GM15510 (cell line): Measurements from ENCODE around the gene SHANK1.

ENCODE experiments used
- POLR2A ChIP-seq: IDR thresholded peaks from 3 replicates; pipeline ENCODE4 v1.6.1; 2011; ENCODE audit warnings: borderline replicate concordance; ENCODE audit not compliant: insufficient read length; ENCODE audit errors: extremely low read depth

SHANK1 gene

DNA sequence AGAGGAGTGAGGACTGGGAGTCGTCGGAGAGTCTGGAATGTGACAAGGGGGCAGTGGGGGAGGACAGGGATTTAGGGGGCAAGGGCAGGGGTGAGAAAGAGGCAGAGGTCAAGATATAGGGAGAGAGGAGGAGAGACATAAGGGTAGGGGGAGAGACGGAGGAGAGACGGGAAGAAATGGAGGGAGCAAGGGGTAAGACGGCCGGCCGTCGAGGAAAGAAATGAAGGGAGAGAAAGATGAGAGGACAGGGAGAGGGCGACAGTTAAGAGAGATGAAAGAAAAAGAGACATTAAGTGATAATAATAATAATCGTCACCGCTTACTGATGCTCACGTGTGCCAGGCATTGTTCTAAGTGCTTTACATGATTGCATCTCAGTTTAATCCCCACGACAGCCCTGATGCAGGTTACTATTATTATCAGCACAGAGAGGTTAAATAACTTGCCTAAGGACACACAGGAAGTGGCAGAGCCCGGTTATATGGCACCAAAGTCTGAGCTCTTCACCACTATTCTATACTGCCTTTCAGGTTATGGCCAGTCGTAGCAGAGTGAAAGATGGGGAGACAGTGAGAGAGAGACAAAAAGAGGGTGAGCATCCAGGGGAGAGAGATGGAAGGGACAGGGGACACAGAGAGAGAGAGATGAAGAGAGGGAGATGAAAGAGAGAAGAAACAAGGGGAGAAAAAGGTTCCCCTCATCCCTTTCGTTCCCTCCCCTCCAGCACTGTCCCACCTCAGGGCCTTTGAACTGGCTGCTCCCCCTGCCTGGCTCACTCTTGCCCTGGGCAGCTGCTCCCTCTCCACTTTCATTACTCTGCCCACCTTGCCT, 56.7 kb downstream of the SHANK1 start:
- no peak for TF ChIP-seq POLR2A

DNA sequence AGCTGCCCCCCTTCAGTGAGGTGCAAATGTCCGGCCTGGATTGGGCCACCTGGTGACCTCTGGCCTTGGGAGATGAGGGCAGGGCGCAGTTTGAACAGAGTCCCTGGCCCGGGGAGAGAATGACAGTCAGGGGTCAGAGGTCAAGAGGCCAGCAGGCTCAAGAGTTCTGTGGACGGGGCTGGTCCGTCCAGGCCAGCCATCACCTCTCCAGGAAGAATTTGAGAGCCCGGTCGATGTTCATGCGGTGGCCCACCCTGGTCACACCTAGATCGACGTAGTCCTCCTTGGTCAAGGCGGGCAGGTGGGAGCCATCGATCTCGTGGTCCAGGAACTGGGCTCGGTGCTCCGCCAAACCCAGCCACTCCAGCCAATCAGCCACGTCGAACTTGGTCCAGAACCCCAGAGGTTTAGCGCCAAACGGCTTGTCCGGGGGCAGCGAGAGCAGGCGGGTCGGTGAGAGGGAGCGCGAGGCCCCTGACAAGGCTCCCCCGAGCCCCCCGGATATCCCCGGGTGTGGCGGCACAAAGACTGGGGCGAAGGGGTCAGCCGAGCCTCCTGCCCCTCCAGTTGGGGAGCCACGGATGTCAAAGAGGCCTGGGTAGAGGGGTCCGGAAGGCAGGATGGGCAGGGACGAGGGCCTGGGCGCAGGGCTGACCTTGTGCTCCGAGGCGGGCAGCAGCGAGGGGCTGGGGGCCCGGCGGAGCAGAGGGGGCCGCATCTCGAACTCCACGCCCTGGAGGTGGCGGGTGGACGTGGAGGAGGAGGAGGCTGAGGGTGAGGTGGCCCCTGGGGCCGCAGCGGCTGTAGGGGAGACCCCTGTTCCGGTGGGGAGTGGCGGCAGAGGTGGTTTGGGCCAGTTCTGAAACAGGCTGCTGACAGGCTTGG, 57.6 kb downstream of the SHANK1 start:
- TF ChIP-seq POLR2A, result no peak

DNA sequence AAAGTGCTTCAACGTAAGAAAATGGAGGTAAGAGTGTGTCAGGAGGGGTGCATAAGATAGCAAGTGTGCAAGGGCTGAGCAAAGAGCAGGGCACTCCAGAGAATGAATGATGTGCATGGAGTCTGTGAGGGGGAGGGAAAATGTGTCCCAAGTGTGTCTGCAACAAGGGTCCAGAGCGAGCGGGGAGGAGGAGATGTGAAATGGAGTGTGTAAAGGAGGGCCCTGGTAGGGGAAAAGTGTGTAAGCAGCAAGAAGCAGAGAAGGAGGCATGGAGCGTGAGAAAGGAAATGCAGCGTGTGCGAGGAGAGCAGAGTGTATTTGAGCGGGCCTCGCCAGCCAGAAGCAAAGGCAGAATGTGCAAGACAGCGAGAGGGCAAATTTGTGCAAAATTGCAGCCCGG, 58.6 kb downstream of the SHANK1 start:
- TF ChIP-seq POLR2A, result no peak

DNA sequence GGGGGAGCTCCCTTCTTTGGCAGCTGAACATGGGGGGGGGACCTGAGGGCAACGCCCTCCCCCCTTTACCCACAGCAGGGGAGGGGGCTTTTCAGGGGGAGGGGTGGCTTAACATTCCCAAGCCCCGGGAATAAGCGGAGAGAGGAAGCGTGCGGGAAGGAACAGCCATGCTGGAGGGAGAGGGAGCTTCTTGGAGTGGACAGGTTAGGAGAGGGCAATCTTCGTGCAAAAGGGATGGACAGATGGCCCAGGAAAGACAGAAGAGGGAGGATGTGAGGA, 59.6 kb downstream of the SHANK1 start:
- no peak for TF ChIP-seq POLR2A

DNA sequence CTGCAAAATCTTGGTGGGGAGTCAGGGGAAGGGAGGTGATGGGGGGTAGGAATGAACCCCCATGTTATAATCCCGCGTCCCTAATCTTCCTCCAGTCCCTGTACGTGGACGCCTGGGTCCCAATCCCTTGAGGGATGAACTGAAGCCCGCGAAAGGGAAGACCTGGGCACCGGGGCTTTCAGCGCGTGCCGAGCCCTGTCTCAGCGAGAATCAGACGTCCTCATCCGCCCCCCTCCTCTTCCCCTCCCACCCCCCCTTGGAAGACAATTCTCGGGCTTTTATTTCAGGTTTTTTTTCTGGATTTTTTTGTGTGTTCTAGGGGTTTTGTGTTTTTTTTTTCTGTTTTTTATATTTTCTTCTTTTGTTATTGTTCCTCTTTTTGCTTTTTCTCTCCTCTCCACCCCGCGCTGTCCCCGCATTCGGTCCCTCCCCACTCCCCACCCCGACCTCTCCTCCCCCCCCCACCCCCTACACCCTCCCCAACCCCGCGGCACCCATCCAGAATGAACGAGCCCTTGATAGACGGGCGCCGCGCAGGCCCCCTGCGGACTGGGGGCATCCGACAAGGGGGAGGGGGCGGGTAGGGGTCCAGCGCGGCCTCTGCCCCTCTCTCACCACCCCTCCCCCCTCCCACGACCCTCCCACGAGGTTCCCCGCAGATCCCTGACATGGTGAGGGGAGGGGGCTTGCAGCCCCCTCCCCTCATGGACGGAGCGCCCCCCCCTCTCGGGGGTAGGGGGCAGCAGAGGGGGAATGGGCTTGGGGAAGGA, 60.1 kb downstream of the SHANK1 start:
- no peak for TF ChIP-seq POLR2A

DNA sequence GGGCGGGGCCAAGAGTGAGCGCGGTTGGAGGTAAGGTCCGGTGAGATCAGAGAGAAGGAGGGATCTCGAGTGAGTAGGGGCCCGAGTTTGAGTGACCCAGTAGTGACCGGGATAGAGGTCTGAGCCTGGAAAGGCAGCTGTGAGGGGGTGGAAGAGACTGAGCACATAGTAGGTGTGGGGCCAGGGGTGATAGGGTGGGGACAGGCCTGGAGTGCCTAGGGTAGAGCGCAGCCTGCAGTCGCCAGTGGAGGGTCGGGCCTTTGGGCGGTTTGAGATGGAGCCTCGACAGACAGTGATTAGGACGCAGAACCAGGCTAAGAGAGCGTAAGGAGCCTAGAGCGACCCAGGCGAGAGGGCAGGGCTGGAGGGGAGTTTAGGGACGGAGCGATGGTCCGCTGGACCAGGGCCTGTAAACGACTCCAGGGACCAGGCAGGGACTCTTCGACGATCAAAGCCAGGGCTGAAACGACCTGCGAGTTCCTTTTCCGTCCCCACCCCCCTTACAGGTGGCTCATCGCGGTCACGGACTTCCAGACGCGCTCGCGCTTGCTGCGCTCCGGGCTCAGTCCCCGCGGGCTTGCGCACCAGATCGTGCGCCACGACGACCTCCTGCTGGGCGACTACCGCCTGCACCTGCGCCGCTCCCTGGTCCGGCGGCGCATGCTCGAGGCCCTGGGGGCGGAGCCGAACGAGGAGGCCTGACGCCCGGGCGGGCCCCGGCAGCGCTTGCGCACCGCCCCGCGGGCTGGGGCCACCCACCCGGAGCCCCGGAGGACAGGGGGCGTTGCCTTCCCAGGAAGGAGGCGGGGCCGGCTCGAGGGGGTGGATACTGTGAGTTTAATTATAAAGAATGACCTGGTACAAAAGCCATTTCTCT, 60.9 kb downstream of the SHANK1 start:
- no peak for TF ChIP-seq POLR2A

DNA sequence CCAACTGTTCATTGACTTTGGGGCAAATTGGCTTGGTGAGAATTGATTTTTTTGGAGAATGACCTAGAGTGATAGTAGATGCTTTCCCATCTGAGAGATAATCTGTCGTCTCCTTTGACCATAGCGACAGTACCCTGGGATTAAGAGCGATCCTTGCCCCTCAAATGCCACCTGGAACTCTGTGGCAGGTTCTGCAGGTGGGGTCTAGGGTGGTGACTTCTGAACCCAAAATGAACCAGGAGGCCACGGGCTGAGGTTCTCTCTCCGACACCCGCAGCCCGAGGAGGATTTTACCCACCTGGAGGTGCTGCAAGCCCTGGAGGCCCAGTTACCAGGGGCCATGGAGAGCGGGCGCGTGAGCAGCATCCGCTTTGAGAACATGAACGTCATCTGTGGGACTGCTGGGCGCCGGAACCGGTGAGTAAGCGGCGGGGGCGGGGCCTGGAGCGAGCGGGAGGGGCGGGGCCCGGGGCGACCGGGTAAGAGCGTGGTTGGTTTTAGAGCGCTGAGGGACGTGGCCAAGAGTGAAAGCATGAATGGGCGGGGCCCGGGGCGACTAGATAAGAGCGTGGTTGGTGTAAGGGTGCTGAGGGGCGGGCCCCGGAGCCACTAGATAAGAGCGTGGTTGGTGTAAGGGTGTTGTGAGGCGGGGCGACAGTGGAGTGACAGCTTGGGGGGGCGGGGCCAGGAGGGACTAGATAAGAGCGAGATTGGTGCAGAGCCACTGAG, 61.7 kb downstream of the SHANK1 start:
- peak; percentile 28 for TF ChIP-seq POLR2A

DNA sequence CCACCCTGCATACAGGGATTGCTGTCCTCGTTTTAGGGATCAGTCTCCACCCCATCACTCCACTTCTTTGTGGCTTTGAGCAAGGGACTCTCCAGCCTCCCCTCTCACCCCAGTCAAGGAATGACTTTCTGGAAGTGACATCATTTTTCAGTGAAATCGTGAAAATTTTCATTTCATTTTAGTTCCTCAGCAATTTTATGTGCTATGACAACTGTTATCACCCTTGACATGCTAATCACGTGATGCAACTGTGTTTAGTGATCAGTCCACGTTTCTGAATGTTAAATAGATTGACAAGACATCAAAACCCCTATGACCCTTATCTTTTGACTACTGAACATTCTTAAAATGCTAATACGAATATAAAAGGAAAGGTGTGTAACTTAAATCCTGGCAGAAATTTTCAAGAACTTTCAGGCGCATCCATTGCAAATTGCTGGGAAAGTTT, 62.4 kb downstream of the SHANK1 start:
- no peak for TF ChIP-seq POLR2A

DNA sequence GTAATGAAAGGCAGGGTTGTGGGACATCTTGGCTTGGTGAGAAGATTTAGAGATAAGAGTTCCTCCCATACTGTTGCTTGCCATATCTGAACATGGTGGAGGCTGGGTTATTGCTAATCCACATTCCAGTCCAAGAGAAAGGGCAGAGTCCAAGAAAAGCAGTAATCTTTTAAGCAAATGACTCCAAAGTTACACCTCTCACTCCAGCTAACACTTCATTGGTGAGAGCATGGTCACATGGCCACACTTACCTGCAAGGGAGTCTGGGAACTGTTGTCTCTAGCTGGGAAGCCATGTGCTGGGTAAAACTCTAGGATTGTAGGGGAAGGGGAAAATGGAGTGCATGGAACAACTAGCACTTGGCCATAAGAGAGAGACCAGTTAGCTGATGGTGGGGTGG, 64.7 kb downstream of the SHANK1 start:
- TF ChIP-seq POLR2A, result no peak

DNA sequence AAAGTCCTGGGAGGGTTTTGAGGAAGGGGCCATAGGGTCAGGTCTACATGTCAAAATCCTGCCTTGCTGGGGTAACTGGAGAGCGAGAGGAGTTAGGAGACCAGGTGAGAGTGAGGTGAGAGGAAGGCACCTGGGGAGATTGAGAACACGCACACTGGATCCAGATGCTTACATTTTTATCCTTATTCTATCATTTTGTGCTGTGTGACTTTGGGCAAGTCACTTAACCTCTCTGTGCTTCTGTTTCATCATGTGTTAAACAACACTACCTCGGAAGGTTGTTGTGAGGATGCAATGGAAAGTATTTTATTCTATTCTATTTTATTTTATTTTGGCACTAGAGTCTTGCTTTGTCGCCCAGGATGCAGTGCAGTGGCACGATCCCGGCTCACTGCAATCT, 66.9 kb downstream of the SHANK1 start:
- TF ChIP-seq POLR2A, result no peak

DNA sequence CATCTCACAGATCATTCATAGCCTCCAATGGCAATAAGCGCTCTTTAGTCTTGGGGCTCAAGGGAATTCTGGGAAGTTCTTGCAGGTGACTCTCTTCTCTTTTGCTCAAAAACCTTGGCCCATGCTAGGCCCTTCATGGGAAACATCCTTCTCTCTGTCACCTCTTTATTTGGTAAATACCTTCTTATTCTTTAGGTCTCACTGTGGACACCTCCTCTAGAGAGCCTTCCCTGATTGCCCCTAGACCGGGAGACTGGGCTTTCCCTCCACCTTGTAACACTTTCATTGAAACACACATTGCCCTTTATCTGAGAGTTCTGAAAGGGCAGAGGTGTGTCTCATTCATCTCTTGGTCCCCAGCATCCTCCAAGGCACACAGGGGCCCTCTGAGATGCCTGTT, 68.4 kb downstream of the SHANK1 start:
- no peak for TF ChIP-seq POLR2A

DNA sequence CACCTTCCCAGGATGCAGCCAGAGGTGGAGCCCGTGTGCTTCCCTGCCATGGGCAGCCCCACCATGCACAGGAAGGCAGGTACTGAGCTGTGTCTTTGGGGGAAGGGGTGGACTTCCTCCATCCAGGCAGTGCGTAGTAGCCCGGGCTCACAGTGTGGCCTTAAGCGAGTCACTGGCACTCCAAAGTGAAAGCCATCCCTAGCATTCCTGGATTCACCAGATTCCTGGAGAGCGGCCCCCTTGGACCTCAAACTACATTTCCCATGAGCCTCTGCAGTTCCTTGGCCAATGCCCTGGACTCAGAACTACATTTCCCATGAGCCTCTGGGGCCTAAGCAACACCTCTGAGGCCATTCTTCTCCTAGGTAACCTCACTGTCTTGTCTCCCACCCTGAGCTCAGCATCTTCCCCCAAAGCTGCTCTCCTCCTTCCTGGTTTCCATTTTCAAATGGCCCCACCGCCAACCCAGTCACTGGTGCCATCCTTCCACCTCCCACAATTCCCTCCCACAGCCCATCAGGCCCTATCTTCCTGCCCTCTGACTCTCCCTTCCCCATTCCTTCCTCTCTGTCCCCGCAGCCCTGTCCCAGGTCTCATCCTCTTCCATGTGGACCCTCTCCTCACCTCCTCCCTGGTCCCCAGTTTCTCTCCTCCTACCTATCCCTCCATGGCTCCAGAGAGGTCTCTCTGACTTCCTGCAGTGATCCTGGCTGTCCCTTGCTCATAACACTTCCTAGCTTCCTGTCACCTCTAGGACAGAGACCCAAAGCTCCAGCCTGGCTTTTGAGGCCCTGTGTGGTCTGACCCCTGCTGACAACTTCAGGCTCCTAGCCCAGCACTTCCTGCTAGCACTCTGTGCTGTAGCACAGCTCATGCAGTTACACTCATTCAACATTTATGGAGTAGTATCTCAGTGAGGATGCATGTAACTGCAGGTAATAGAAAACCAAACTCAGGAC, 69.9 kb downstream of the SHANK1 start, which contains the start of gene C19orf81:
Gene C19orf81 (plus strand): TSS at position 13 of the 959 bp plus-strand sequence. CDS start 0 bp downstream, at position 13.
- TF ChIP-seq POLR2A, result no peak
